C4-2B (cell line): ENCODE data around the gene PTOV1.

Source experiments
- ZFX ChIP-seq: fragments of 450-650 bp; IDR thresholded peaks from 2 replicates; pipeline ENCODE4 v1.6.1; 2017
- TF ChIP-seq, protein P1 (sequence below): fragments of 450-650 bp; conservative IDR thresholded peaks from 2 replicates; pipeline ENCODE4 v1.5.1; 2017; ENCODE audit warnings: mild to moderate bottlenecking

- TF ChIP-seq, protein P1, sequence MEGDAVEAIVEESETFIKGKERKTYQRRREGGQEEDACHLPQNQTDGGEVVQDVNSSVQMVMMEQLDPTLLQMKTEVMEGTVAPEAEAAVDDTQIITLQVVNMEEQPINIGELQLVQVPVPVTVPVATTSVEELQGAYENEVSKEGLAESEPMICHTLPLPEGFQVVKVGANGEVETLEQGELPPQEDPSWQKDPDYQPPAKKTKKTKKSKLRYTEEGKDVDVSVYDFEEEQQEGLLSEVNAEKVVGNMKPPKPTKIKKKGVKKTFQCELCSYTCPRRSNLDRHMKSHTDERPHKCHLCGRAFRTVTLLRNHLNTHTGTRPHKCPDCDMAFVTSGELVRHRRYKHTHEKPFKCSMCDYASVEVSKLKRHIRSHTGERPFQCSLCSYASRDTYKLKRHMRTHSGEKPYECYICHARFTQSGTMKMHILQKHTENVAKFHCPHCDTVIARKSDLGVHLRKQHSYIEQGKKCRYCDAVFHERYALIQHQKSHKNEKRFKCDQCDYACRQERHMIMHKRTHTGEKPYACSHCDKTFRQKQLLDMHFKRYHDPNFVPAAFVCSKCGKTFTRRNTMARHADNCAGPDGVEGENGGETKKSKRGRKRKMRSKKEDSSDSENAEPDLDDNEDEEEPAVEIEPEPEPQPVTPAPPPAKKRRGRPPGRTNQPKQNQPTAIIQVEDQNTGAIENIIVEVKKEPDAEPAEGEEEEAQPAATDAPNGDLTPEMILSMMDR = no peak
- no peak for TF ChIP-seq ZFX
Observed at GRCh38 chr19:49877879-49878743, 27.2 kb downstream of the PTOV1 start.
